T-helper 17 cell (primary cell): ENCODE results near the gene MAPKAP1. TPM values are rescaled to one million over a fixed set of nuclear protein-coding genes. Genes with fewer than 3 reads are reported as not detected.

ENCODE experiments used
- ATAC-seq: fragments of 150-1000 bp; cut with Tn5 transposase; 2 replicates; pipeline ENCODE4 v1.10.0; 2021; ENCODE audit warnings: mild to moderate bottlenecking, moderate library complexity
- DNase-seq, 3 donors: peaks; one replicate each; pipeline versions ENCODE4 v3.0.0 to v3.0.0-alpha.2; 2020 to 2021
- H3K9me3 ChIP-seq: one replicate; pipeline ENCODE4 v1.7.0; 2013; ENCODE audit warnings: low read length, mild to moderate bottlenecking; ENCODE audit not compliant: control insufficient read depth, poor library complexity, severe bottlenecking
- H3K27ac Mint-ChIP-seq: one replicate; pipeline ENCODE4 v1.8.0; 2022; ENCODE audit warnings: mild to moderate bottlenecking, moderate library complexity, mixed read lengths
- H3K27me3 Mint-ChIP-seq: one replicate; pipeline ENCODE4 v1.8.0; 2022; ENCODE audit warnings: mixed read lengths
- H3K36me3 Mint-ChIP-seq: one replicate; pipeline ENCODE4 v1.8.0; 2022; ENCODE audit warnings: low read depth, mixed read lengths
- H3K4me1 Mint-ChIP-seq: one replicate; pipeline ENCODE4 v1.8.0; 2022; ENCODE audit warnings: mild to moderate bottlenecking, mixed read lengths
- H3K4me3 Mint-ChIP-seq: one replicate; pipeline ENCODE4 v1.8.0; 2022; ENCODE audit warnings: mild to moderate bottlenecking, moderate library complexity, mixed read lengths
- total RNA-seq, 4 donors: library from RNA in 2 of 4; stranded (reverse) in 2 of 4; gene quantifications; one replicate each; pipeline ENCODE4 v1.2.3 and lab custom pipeline; 2022 to 2026

MAPKAP1 gene
- total RNA-seq, 2 donors from 2014 or later, result 46.6 to 52.9 TPM

- DNase-seq (no peak), ATAC-seq (no peak)
- Mint-ChIP-seq H3K4me1 (peaks cover under 1% of the 10 kb centered on the region), H3K36me3 (no peaks in the 10 kb centered on the region), H3K27me3 (no peaks in the 10 kb centered on the region), H3K4me3 (no peak overlapping the region), H3K27ac (no peak overlapping the region)
- H3K9me3 ChIP-seq, result no peaks in the 10 kb centered on the region
Observed at GRCh38 chr9:125431741-125432271, 275.2 kb downstream of the MAPKAP1 start.

- ATAC-seq (no peak), DNase-seq (no peak)
- Mint-ChIP-seq H3K27me3 (no peaks in the 10 kb centered on the region), H3K4me1 (no peaks in the 10 kb centered on the region), H3K36me3 (no peaks in the 10 kb centered on the region), H3K4me3 (no peak overlapping the region), H3K27ac (no peak overlapping the region)
- H3K9me3 ChIP-seq, result no peaks in the 10 kb centered on the region
Observed at GRCh38 chr9:125431012-125431305, 276.0 kb downstream of the MAPKAP1 start.

- Mint-ChIP-seq H3K27ac (no peak overlapping the region), H3K36me3 (no peaks in the 10 kb centered on the region), H3K27me3 (no peaks in the 10 kb centered on the region), H3K4me3 (no peak overlapping the region), H3K4me1 (no peaks in the 10 kb centered on the region)
- ATAC-seq (no peak), DNase-seq (no peak)
- H3K9me3 ChIP-seq, result no peaks in the 10 kb centered on the region
Observed at GRCh38 chr9:125430161-125431011, 276.6 kb downstream of the MAPKAP1 start.

- no peak for DNase-seq
- Mint-ChIP-seq H3K36me3 (no peaks in the 10 kb centered on the region), H3K4me1 (no peaks in the 10 kb centered on the region), H3K4me3 (no peak overlapping the region), H3K27ac (no peak overlapping the region), H3K27me3 (no peaks in the 10 kb centered on the region)
- no peak for ATAC-seq
- no peaks in the 10 kb centered on the region for H3K9me3 ChIP-seq
Observed at GRCh38 chr9:125429476-125430160, 277.4 kb downstream of the MAPKAP1 start.

- Mint-ChIP-seq H3K4me1 (no peaks in the 10 kb centered on the region), H3K36me3 (no peaks in the 10 kb centered on the region), H3K27ac (no peak overlapping the region), H3K4me3 (no peak overlapping the region), H3K27me3 (no peaks in the 10 kb centered on the region)
- ATAC-seq (no peak), DNase-seq (no peak)
- no peaks in the 10 kb centered on the region for H3K9me3 ChIP-seq
Observed at GRCh38 chr9:125428902-125429467, 278.0 kb downstream of the MAPKAP1 start.

- H3K27me3 Mint-ChIP-seq, result no peaks in the 10 kb centered on the region
- H3K27ac Mint-ChIP-seq, result no peak overlapping the region
- H3K9me3 ChIP-seq, result no peaks in the 10 kb centered on the region
- no peaks in the 10 kb centered on the region for H3K4me1 Mint-ChIP-seq
- DNase-seq, result no peak
- H3K36me3 Mint-ChIP-seq, result no peaks in the 10 kb centered on the region
- no peak for ATAC-seq
- H3K4me3 Mint-ChIP-seq, result no peak overlapping the region
Observed at GRCh38 chr9:125428060-125428901, 278.7 kb downstream of the MAPKAP1 start.

GRCh38 chr9:125427556-125427955 lies 279.5 kb downstream of the MAPKAP1 start:
- no peaks in the 10 kb centered on the region for H3K9me3 ChIP-seq
- Mint-ChIP-seq H3K27ac (no peak overlapping the region), H3K27me3 (no peaks in the 10 kb centered on the region), H3K36me3 (no peaks in the 10 kb centered on the region), H3K4me3 (no peak overlapping the region), H3K4me1 (no peaks in the 10 kb centered on the region)
- ATAC-seq (no peak), DNase-seq (no peak)

GRCh38 chr9:125426926-125427325 lies 280.1 kb downstream of the MAPKAP1 start:
- no peaks in the 10 kb centered on the region for H3K27me3 Mint-ChIP-seq
- no peak overlapping the region for H3K27ac Mint-ChIP-seq
- H3K36me3 Mint-ChIP-seq, result no peaks in the 10 kb centered on the region
- DNase-seq, result no peak
- no peaks in the 10 kb centered on the region for H3K9me3 ChIP-seq
- no peak overlapping the region for H3K4me3 Mint-ChIP-seq
- ATAC-seq, result no peak
- no peaks in the 10 kb centered on the region for H3K4me1 Mint-ChIP-seq

- no peaks in the 10 kb centered on the region for H3K9me3 ChIP-seq
- Mint-ChIP-seq H3K4me1 (no peaks in the 10 kb centered on the region), H3K36me3 (no peaks in the 10 kb centered on the region), H3K27ac (no peak overlapping the region), H3K27me3 (no peaks in the 10 kb centered on the region), H3K4me3 (no peak overlapping the region)
- ATAC-seq (no peak), DNase-seq (no peak)
Observed at GRCh38 chr9:125425901-125426515, 281.0 kb downstream of the MAPKAP1 start.

GRCh38 chr9:125425170-125425897 lies 281.7 kb downstream of the MAPKAP1 start:
- Mint-ChIP-seq H3K27ac (no peak overlapping the region), H3K4me3 (no peak overlapping the region), H3K36me3 (no peaks in the 10 kb centered on the region), H3K4me1 (no peaks in the 10 kb centered on the region), H3K27me3 (no peaks in the 10 kb centered on the region)
- H3K9me3 ChIP-seq, result no peaks in the 10 kb centered on the region
- DNase-seq, result no peak
- ATAC-seq, result no peak

GRCh38 chr9:125423964-125424363 lies 283.0 kb downstream of the MAPKAP1 start:
- no peaks in the 10 kb centered on the region for H3K27me3 Mint-ChIP-seq
- DNase-seq (no peak), ATAC-seq (no peak)
- H3K4me1 Mint-ChIP-seq, result no peaks in the 10 kb centered on the region
- H3K27ac Mint-ChIP-seq, result no peak overlapping the region
- H3K4me3 Mint-ChIP-seq, result no peak overlapping the region
- H3K9me3 ChIP-seq, result no peaks in the 10 kb centered on the region
- no peaks in the 10 kb centered on the region for H3K36me3 Mint-ChIP-seq

- Mint-ChIP-seq H3K4me1 (no peaks in the 10 kb centered on the region), H3K4me3 (no peak overlapping the region), H3K27ac (no peak overlapping the region), H3K27me3 (no peaks in the 10 kb centered on the region), H3K36me3 (no peaks in the 10 kb centered on the region)
- ATAC-seq (no peak), DNase-seq (no peak)
- no peaks in the 10 kb centered on the region for H3K9me3 ChIP-seq
Observed at GRCh38 chr9:125422853-125423252, 284.2 kb downstream of the MAPKAP1 start.
